Spleen (tissue), 7 donors: ENCODE data around the gene ARID5A.

ENCODE experiments used
- POLR2A ChIP-seq, 3 donors: fragments of 450-650 bp; IDR thresholded peaks; one replicate each; pipeline ENCODE4 v1.5.1; 2017; ENCODE audit warnings: antibody characterized with exemption in 3 of 3, mild to moderate bottlenecking in 1 of 3
- TF ChIP-seq, protein P1 (sequence below), 11 experiments: fragments of 200-600 bp in 7 of 11; fragments of 450-650 bp in 4 of 11; sonication (generic) in 4 of 11; IDR thresholded peaks in 8 of 11; conservative IDR thresholded peaks in 3 of 11; 1 replicate in 7 of 11; 2 replicates in 4 of 11; pipeline versions ENCODE4 v1.4.0 to v1.8.0; 2016 to 2021; ENCODE audit warnings: antibody characterized with exemption in 11 of 11, inconsistent platforms in 4 of 11, mild to moderate bottlenecking in 1 of 11
- donor health status: DM: no; HTN: no; CAD: no; lungs with moderate emphysema.
- donor health status: DM: no; HTN: no; CAD: no.
- donor health status: DM: no; HTN: no; CAD: no.

DNA sequence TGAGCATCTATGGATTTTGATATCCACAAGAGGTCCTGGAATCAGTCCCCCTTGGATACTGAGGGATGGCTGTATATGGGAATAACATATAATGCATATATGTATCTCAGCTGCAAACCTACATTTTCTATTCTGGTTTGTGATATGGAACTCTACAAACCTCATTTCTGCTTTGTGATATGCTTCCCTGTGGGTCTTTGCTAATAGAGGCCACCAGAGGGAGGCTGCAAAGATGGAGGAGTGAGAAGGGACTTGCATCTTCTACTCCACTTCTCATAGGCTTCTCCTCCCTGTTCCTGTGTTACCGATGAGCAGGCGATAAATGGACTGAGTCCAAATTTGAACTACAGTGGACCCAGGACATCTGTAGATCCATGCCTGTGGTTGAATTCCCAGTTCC is 37.8 kb downstream of the ARID5A start:
- TF ChIP-seq POLR2A (IDR thresholded peaks at IDR 0.05), result no peak
- TF ChIP-seq, protein P1, sequence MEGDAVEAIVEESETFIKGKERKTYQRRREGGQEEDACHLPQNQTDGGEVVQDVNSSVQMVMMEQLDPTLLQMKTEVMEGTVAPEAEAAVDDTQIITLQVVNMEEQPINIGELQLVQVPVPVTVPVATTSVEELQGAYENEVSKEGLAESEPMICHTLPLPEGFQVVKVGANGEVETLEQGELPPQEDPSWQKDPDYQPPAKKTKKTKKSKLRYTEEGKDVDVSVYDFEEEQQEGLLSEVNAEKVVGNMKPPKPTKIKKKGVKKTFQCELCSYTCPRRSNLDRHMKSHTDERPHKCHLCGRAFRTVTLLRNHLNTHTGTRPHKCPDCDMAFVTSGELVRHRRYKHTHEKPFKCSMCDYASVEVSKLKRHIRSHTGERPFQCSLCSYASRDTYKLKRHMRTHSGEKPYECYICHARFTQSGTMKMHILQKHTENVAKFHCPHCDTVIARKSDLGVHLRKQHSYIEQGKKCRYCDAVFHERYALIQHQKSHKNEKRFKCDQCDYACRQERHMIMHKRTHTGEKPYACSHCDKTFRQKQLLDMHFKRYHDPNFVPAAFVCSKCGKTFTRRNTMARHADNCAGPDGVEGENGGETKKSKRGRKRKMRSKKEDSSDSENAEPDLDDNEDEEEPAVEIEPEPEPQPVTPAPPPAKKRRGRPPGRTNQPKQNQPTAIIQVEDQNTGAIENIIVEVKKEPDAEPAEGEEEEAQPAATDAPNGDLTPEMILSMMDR (IDR thresholded peaks at IDR 0.05 in 8 of 11, conservative IDR thresholded peaks at IDR 0.05 in 3 of 11), result no peak
